Measurements from ENCODE around the gene ZNF672.

DNA sequence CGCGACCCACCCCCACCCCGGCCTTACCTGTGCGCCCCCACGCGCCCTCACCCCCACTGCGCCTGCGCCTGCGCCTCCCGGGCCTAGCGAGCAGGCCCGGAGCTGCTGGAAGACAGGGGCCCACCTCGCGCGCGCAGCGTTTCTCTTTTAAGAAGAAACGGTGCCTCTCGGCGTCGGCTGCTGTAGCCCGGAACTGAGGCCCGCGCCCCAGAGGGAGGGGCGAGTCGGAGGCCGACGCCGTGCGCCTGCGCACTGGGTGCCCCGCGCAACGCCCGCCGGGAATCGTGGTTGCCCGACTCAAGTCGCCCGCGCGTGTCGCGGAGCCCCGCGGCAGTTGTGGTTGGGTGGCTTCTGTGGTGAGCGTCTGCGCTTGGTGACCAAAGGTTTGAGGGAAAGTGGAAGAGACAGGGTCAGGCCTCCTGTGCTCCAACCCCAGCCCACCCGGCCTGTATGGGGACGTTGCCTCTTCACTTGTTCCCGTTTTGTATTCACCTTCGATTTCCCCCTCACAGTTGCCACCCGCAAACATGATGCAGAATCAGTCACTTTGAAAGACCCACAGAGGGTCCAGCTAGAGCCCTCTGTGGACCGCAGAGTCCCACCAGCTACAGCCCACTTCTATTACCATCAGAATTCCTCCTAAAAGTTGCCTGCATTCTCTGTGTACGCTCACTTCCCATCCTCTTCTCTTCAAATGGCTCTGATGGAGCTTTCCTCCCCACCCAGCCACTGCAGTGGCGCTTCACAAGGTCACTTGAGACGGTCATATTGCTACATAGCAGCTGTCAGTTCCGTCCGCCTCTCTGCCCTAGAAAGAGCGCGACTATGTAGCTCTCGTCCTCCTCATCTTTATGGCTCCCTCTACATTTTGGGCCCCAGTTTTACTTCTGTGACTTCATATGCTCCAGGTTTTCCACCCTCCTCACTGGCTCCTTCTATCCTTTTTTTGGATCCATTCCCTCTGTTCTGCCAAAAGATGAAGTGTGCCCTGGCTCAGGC, 21.2 kb downstream of the ZNF672 start, which contains the start of gene ZNF692:
- TF ChIP-seq, protein P1, sequence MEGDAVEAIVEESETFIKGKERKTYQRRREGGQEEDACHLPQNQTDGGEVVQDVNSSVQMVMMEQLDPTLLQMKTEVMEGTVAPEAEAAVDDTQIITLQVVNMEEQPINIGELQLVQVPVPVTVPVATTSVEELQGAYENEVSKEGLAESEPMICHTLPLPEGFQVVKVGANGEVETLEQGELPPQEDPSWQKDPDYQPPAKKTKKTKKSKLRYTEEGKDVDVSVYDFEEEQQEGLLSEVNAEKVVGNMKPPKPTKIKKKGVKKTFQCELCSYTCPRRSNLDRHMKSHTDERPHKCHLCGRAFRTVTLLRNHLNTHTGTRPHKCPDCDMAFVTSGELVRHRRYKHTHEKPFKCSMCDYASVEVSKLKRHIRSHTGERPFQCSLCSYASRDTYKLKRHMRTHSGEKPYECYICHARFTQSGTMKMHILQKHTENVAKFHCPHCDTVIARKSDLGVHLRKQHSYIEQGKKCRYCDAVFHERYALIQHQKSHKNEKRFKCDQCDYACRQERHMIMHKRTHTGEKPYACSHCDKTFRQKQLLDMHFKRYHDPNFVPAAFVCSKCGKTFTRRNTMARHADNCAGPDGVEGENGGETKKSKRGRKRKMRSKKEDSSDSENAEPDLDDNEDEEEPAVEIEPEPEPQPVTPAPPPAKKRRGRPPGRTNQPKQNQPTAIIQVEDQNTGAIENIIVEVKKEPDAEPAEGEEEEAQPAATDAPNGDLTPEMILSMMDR (IDR thresholded peaks at IDR 0.05): peak in 1 of 3 experiments; percentile 10
- TF ChIP-seq POLR2A (IDR thresholded peaks at IDR 0.05): peak; percentile 47

Data from testis (tissue), 2 donors.